Measurements from ENCODE around the gene HAUS8.
A peak's percentile ranks its signal among the peaks of the same experiment; 100 is the strongest.
"Not testable (repeated sequence)": the region's sequence is repeated elsewhere in the genome, so short reads cannot be mapped to it uniquely, and the experiment has no call there.

The HAUS8 gene

GRCh38 chr19:17101686-17102628 is 26.7 kb upstream of the HAUS8 start:
- DNase-seq (ENCODE audit: low read depth): no peak

- no peak for DNase-seq (ENCODE audit: low read depth)
Observed at GRCh38 chr19:17098326-17098725, 23.1 kb upstream of the HAUS8 start.

GRCh38 chr19:17097593-17098126 is 22.4 kb upstream of the HAUS8 start:
- no peak for DNase-seq (ENCODE audit: low read depth)

- no peak for DNase-seq (ENCODE audit: low read depth)
Observed at GRCh38 chr19:17095141-17095919, 20.1 kb upstream of the HAUS8 start.

GRCh38 chr19:17094694-17095093 is 19.4 kb upstream of the HAUS8 start:
- DNase-seq (ENCODE audit: low read depth): not testable (repeated sequence)

GRCh38 chr19:17092696-17093095 is 17.4 kb upstream of the HAUS8 start:
- no peak for DNase-seq (ENCODE audit: low read depth)

GRCh38 chr19:17091758-17092333 is 16.6 kb upstream of the HAUS8 start:
- no peak for DNase-seq (ENCODE audit: low read depth)

GRCh38 chr19:17090583-17090982 is 15.3 kb upstream of the HAUS8 start:
- no peak for DNase-seq (ENCODE audit: low read depth)

- DNase-seq (ENCODE audit: low read depth): no peak
Observed at GRCh38 chr19:17088552-17088951, 13.3 kb upstream of the HAUS8 start.

GRCh38 chr19:17086834-17087233 is 11.6 kb upstream of the HAUS8 start:
- DNase-seq (ENCODE audit: low read depth): no peak

- DNase-seq (ENCODE audit: low read depth): no peak
Observed at GRCh38 chr19:17086120-17086519, 10.9 kb upstream of the HAUS8 start.

- DNase-seq (ENCODE audit: low read depth): no peak
Observed at GRCh38 chr19:17081672-17082630, 6.7 kb upstream of the HAUS8 start.

- DNase-seq (ENCODE audit: low read depth): no peak
Observed at GRCh38 chr19:17080440-17080801, 5.2 kb upstream of the HAUS8 start.

- peak; percentile 36 for DNase-seq (ENCODE audit: low read depth)
Observed at GRCh38 chr19:17079710-17080439, 4.6 kb upstream of the HAUS8 start.

GRCh38 chr19:17078920-17079709 is 3.9 kb upstream of the HAUS8 start:
- DNase-seq (ENCODE audit: low read depth): no peak

- no peak for DNase-seq (ENCODE audit: low read depth)
Observed at GRCh38 chr19:17078036-17078919, 3.0 kb upstream of the HAUS8 start.

- no peak for DNase-seq (ENCODE audit: low read depth)
Observed at GRCh38 chr19:17077447-17078028, 2.3 kb upstream of the HAUS8 start.

- DNase-seq (ENCODE audit: low read depth): no peak
Observed at GRCh38 chr19:17076543-17076991, 1.3 kb upstream of the HAUS8 start.

All from activated T-cell treated with anti-CD3 and anti-CD28 coated beads for 1 hour (primary cell).